Cardiac muscle cell (in vitro differentiated cells and primary cell): Measurements from ENCODE around the gene SLFN5. TPM values are rescaled to one million over a fixed set of nuclear protein-coding genes. Genes with fewer than 3 reads are reported as not detected.

Experiments
- DNase-seq, 2 donors: peaks; one replicate each; pipeline versions ENCODE4 v3.0.0 to v3.0.0-alpha.2; 2010 to 2017; ENCODE audit warnings: low read depth in 1 of 2, low spot score in 1 of 2
- H3K27ac ChIP-seq: fragments of 200-600 bp; sonication (generic); 2 replicates; pipeline ENCODE4 v1.5.1; 2016
- H3K27me3 ChIP-seq: fragments of 200-600 bp; sonication (generic); 2 replicates; pipeline ENCODE4 v1.6.0; 2016; ENCODE audit warnings: control low read depth
- H3K36me3 ChIP-seq: fragments of 200-600 bp; sonication (generic); 2 replicates; pipeline ENCODE4 v1.5.1; 2016; ENCODE audit warnings: control low read depth
- H3K4me1 ChIP-seq: fragments of 200-600 bp; sonication (generic); 2 replicates; pipeline ENCODE4 v1.8.1; 2017; ENCODE audit warnings: low read depth, mild to moderate bottlenecking, mixed run types
- H3K4me3 ChIP-seq: fragments of 200-600 bp; sonication (generic); 2 replicates; pipeline ENCODE4 v1.5.1; 2016; ENCODE audit warnings: mild to moderate bottlenecking
- H3K9me3 ChIP-seq: fragments of 200-600 bp; sonication (generic); 2 replicates; pipeline ENCODE4 v1.5.1; 2017; ENCODE audit warnings: low read depth, mild to moderate bottlenecking, control low read depth
- CTCF ChIP-seq: IDR thresholded peaks from 2 replicates; pipeline ENCODE4 v1.5.1; 2012; ENCODE audit warnings: low read depth, mild to moderate bottlenecking, low read length
- polyA plus RNA-seq: library from polyadenylated mRNA; unstranded; fragments of >200 nt; fragmentation: Nextera tagmentation; extraction: Ambion mirVana; gene quantifications from 2 replicates; pipeline ENCODE4 v1.2.1, GENCODE V29; 2016
- total RNA-seq: library from RNA; depleted of rRNA; stranded (reverse); fragments of >200 nt; gene quantifications from 2 replicates; pipeline ENCODE4 v1.2.3, GENCODE V29; 2016

The SLFN5 gene
- total and polyA plus RNA-seq, 2 experiments from 2014 or later: 2.7 to 8.3 TPM

- H3K27ac ChIP-seq: no peak overlapping the region
- no peak for DNase-seq
- no peaks in the 10 kb centered on the region for H3K9me3 ChIP-seq
- H3K4me1 ChIP-seq: no peaks in the 10 kb centered on the region
- no peaks in the 10 kb centered on the region for H3K36me3 ChIP-seq
- no peak for TF ChIP-seq CTCF
- H3K4me3 ChIP-seq: no peak overlapping the region
- peaks cover 5% of the 10 kb centered on the region for H3K27me3 ChIP-seq
Measured at GRCh38 chr17:35322749-35323148, 79.9 kb downstream of the SLFN5 start.

Other genes with a start within 250 kb of the SLFN5 start
- gene RFFL, start 179.4 kb upstream of the SLFN5 start, total RNA-seq: 8.6 and 22.3 TPM in 2 replicates
- gene RFFL, start 179.4 kb upstream of the SLFN5 start, polyA plus RNA-seq: 3.7 and 4.9 TPM in 2 replicates
- gene RAD51D, start 123.2 kb upstream of the SLFN5 start, total RNA-seq: 4.9 and 5.8 TPM in 2 replicates
- gene RAD51D, start 123.2 kb upstream of the SLFN5 start, polyA plus RNA-seq: 14.0 and 15.1 TPM in 2 replicates
- not detected in 2 replicates for gene FNDC8, start 121.5 kb upstream of the SLFN5 start, total RNA-seq
- gene FNDC8, start 121.5 kb upstream of the SLFN5 start, polyA plus RNA-seq: 0.27 TPM in 1 of 2 replicates, not detected in the other
- 19.9 and 20.9 TPM in 2 replicates for gene NLE1, start 100.8 kb upstream of the SLFN5 start, total RNA-seq
- gene NLE1, start 100.8 kb upstream of the SLFN5 start, polyA plus RNA-seq: 11.4 and 12.0 TPM in 2 replicates
- 238 and 241 TPM in 2 replicates for gene UNC45B, start 95.3 kb upstream of the SLFN5 start, total RNA-seq
- 174 and 197 TPM in 2 replicates for gene UNC45B, start 95.3 kb upstream of the SLFN5 start, polyA plus RNA-seq
- gene SLC35G3, start 48.7 kb upstream of the SLFN5 start, total RNA-seq: 0.21 TPM in 1 of 2 replicates, not detected in the other
- 0.11 and 0.65 TPM in 2 replicates for gene SLC35G3, start 48.7 kb upstream of the SLFN5 start, polyA plus RNA-seq
- gene SLFN11, start 130.5 kb downstream of the SLFN5 start, total RNA-seq: not detected in 2 replicates
- gene SLFN11, start 130.5 kb downstream of the SLFN5 start, polyA plus RNA-seq: not detected in 2 replicates
- 0.81 and 1.0 TPM in 2 replicates for gene SLFN12, start 189.4 kb downstream of the SLFN5 start, total RNA-seq
- gene SLFN12, start 189.4 kb downstream of the SLFN5 start, polyA plus RNA-seq: 0.18 and 0.46 TPM in 2 replicates
- 3.5 and 7.9 TPM in 2 replicates for gene SLFN13, start 205.7 kb downstream of the SLFN5 start, total RNA-seq
- gene SLFN13, start 205.7 kb downstream of the SLFN5 start, polyA plus RNA-seq: 4.2 and 5.9 TPM in 2 replicates